Glomerular endothelial cell (primary cell): Measurements from ENCODE around the gene SLC35E1. TPM values are rescaled to one million over a fixed set of nuclear protein-coding genes. Genes with fewer than 3 reads are reported as not detected.
"Not testable (repeated sequence)": the region's sequence is repeated elsewhere in the genome, so short reads cannot be mapped to it uniquely, and the experiment has no call there.

Experiments used
- DNase-seq: peaks from one replicate; pipeline ENCODE4 v3.0.0-alpha.2; 2011; ENCODE audit warnings: low read depth, low spot score; ENCODE audit errors: extremely low read depth
- total RNA-seq: library from RNA; depleted of rRNA; stranded (reverse); fragments of >200 nt; gene quantifications from 2 replicates; pipeline ENCODE4 v1.2.3, GENCODE V29; 2015

The SLC35E1 gene
- total RNA-seq, 1 donor from 2014 or later, result 45.6 TPM

DNA sequence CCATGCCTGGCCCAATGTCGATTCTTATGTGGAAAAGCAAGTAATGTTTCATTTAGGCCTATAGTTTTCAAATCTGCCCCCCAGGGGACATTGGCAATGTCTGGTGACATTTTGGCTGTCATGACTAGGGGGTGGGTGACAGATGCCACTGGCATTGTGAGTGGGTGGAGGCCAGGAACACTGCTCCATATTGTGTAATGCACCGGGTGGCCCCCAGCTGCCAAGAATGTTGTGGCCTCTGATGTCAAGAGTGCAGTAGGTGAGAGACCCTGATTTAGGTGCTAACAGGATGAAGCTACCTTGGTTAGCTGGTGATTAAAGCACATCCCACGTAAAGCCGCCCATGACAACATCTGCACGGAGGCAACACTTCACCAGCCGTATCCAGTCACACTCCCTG lies 65.3 kb downstream of the SLC35E1 start:
- no peak for DNase-seq

DNA sequence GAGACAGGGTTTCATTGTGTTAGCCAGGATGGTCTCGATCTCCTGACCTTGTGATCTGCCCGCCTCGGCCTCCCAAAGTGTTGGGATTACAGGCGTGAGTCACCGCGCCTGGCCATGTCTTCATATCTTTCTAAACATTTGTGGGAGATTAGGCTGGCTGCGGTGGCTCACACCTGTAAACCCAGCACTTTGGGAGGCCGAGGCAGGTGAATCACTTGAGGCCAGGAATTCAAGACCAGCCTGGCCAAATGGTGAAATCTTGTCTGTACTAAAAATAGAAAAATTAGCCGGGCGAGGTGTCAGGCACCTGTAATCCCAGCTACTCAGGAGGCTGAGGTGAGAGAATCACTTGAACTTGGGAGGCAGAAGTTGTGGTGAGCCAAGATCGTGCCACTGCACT lies 66.1 kb downstream of the SLC35E1 start:
- not testable (repeated sequence) for DNase-seq

DNA sequence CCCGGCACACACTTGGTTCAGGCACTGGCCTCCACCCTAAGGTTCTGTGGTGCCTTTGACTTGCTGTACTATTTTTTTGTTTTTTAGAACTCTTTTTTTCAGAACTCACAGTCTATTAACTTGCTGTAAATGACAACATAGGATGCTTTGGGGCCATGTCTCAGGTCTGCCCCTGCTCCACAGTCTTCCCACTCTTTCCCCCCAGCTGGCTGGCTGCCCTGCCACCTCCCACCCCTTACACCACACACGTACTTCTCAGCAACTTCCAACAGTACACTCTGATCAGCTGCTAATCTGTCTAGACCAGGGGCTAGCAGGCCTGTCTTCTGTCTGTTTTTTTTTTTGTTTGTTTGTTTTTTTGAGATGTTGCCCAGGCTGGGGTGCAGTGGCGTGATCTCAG lies 67.9 kb downstream of the SLC35E1 start:
- no peak for DNase-seq

Other genes with a start within 250 kb of the SLC35E1 start
- 5.9 and 36.1 TPM in 2 replicates for gene KLF2, start 247.6 kb downstream of the SLC35E1 start, total RNA-seq
- gene EPS15L1, start 100.4 kb downstream of the SLC35E1 start, total RNA-seq, result 25.0 and 33.1 TPM in 2 replicates
- gene CALR3, start 76.2 kb downstream of the SLC35E1 start, total RNA-seq, result not detected in 2 replicates
- gene C19orf44, start 76.0 kb downstream of the SLC35E1 start, total RNA-seq, result 4.1 and 4.3 TPM in 2 replicates
- gene CHERP, start 30.0 kb downstream of the SLC35E1 start, total RNA-seq, result 9.8 and 22.3 TPM in 2 replicates
- 9.1 and 11.7 TPM in 2 replicates for gene MED26, start 55.8 kb upstream of the SLC35E1 start, total RNA-seq
- 66.9 and 85.6 TPM in 2 replicates for gene SMIM7, start 87.7 kb upstream of the SLC35E1 start, total RNA-seq
- gene TMEM38A, start 88.7 kb upstream of the SLC35E1 start, total RNA-seq, result 0.34 and 1.2 TPM in 2 replicates
- 0.10 TPM in 1 of 2 replicates, not detected in the other for gene NWD1, start 147.4 kb upstream of the SLC35E1 start, total RNA-seq